HG02642 (cell line): ENCODE data around the gene SANBR.

Source experiments
- ATAC-seq: cut with Tn5 transposase; IDR thresholded peaks from one replicate; pipeline ENCODE4 v1.9.1; 2021; ENCODE audit warnings: mild to moderate bottlenecking; ENCODE audit not compliant: unreplicated experiment, poor library complexity

Gene SANBR

DNA sequence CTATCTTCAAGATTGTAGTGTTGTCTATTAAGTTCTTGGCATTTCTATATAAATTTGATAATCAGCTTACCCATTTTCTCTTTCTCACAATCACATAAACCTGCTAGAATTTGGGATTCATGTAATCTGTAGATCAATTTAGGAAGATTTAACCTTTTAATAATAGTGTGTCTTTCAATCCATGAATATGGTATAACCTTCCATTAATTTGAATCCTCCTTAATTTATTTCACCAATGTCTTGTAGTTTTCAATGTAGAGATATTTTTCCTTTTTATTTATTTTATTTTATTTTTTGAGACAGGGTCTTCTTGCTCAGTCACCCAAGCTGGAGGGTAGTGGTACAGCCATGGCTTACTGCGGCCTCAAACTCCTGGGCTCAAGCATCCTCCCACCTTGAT lies 20.2 kb downstream of the SANBR start:
- no peak for ATAC-seq

DNA sequence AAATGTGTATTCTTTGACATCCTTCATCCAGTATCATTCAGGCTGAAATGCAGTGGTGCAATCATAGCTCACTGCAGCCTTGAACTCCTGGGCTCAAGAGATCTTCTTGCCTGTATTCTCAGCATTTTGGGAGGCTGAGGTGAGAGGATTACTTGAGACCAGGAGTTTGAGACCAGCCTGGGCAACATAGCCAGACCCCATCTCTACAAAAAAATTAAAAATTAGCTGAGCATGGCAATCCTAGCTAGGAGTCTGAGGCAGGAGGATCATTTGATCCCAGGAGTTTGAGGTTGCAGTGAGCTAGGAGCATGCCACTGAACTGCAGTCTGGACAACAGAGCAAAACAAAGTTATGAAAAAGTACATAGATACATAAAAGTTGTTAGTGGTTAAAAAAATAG lies 24.1 kb downstream of the SANBR start:
- ATAC-seq: no peak

GRCh38 chr2:61090386-61090921 lies 24.8 kb downstream of the SANBR start:
- no peak for ATAC-seq

DNA sequence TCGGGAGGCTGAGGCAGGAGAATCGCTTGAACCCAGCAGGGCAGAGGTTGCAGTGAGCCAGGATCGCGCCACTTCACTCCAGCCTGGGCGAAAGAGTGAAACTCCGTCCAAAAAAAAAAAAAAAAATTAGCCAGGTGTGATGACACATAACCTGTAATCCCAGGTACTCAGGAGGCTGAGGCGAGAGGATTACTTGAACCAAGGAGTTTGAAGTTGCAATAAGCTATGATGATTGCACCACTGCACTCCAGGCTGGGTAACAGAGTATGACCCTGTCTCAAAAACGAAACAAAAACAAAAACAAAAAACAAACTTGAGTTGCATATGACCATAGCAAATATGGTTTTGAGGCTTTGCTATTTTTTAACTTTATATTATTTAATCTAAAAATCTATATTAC lies 25.8 kb downstream of the SANBR start:
- ATAC-seq: no peak

DNA sequence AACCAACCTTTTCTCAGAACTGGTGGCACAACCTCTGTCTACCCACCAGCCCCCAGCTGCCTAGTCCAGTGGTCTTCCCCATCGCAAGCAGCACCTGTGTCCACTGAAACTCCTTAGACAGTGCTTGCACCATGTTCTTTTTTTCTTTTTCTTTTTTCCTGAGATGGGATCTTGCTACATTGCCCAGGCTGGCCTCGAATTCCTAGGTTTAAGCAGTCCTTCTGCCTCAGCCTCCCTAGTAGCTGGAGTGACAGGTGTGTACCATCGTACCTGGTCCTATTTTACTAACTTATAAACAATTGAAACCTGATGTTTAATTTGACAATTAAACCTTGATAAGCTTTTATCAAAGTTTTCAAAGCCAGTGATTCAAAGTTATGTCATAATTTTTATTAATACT lies 30.8 kb downstream of the SANBR start:
- no peak for ATAC-seq

GRCh38 chr2:61100801-61101200 lies 35.1 kb downstream of the SANBR start:
- no peak for ATAC-seq

GRCh38 chr2:61109291-61109690 lies 43.6 kb downstream of the SANBR start:
- ATAC-seq: no peak

GRCh38 chr2:61111708-61112107 lies 46.0 kb downstream of the SANBR start:
- ATAC-seq: no peak

DNA sequence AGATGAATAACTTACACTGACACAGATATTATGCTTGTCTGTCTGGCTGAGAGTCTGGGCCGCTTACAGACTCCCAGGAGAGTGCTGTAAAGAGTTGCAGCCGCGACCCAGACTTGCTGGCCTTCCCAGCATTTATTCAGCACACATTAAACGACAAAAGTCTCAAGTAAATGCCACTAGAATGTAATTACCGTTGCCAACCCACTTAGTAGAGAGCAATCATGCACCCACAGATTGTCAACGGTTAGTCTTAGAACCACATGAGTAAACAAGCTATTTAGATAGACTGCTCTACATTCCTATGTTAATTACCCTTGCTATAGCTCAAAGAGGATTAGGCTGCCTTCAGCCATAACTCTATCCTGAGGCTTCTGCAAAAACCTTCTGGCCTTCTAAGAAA lies 48.5 kb downstream of the SANBR start:
- ATAC-seq: no peak
